HepG2 (cell line): Measurements from ENCODE around the gene TMUB1. TPM values are rescaled to one million over a fixed set of nuclear protein-coding genes. Genes with fewer than 3 reads are reported as not detected.

Experiments used
- ATAC-seq: fragments of 200-7000 bp; cut with Tn5 transposase; 3 replicates; pipeline ENCODE4 v1.9.1; 2020; ENCODE audit warnings: mild to moderate bottlenecking, moderate library complexity
- BruUV-seq: library from RNA; stranded (reverse); fragments of 400-500 nt; replicated peaks from 2 replicates; lab custom pipeline; 2021; lab: Mats Ljungman, UMichigan
- CTCF ChIA-PET: fragments of 300-600 bp; formaldehyde crosslinking; extraction: SDS; loops from one replicate; lab custom pipeline; 2021; ENCODE audit warnings: low total read pairs, inconsistent platforms, low intra/inter-chr PET ratio; lab: Yijun Ruan, JAX
- POLR2A ChIA-PET: fragments of 350-600 bp; sonication (Branson Sonifier 250); formaldehyde crosslinking; loops from one replicate; lab custom pipeline; 2020; ENCODE audit warnings: antibody characterized with exemption, inconsistent platforms; lab: Yijun Ruan, JAX
- DNase-seq: peaks from one replicate; pipeline ENCODE4 v3.0.0-alpha.2; 2015; ENCODE audit warnings: low spot score
- FAIRE-seq: peaks from 3 replicates; lab custom pipeline; 2011; peaks lifted over from hg19 to GRCh38; lab: Jason Lieb, UNC
- H2AFZ ChIP-seq: one replicate; pipeline ENCODE4 v1.6.1; 2011; ENCODE audit warnings: low read length, inconsistent platforms
- H3K27ac ChIP-seq: fragments of 300-600 bp; 3 replicates; pipeline ENCODE4 v1.8.0; 2011; ENCODE audit warnings: mixed run types, mild to moderate bottlenecking, mixed read lengths, low read length, inconsistent platforms; ENCODE audit not compliant: insufficient read depth; ENCODE audit errors: extremely low read length
- H3K27me3 ChIP-seq, 2 experiments: fragments of 200-600 bp in 1 of 2; 2 replicates in 1 of 2; 3 replicates in 1 of 2; pipeline versions ENCODE4 v1.6.0 to v1.8.0; 2011; ENCODE audit warnings: low read length in 2 of 2, mild to moderate bottlenecking in 2 of 2, moderate library complexity in 2 of 2, inconsistent platforms in 1 of 2; ENCODE audit not compliant: insufficient read depth in 2 of 2, control insufficient read depth in 1 of 2
- H3K36me3 ChIP-seq, 2 experiments: fragments of 200-600 bp in 1 of 2; replicated peaks in 1 of 2; 2 replicates in 1 of 2; 3 replicates in 1 of 2; pipeline versions ENCODE4 v1.5.1 to v1.8.0; 2011; ENCODE audit warnings: low read length in 2 of 2, inconsistent platforms in 1 of 2; ENCODE audit not compliant: insufficient read depth in 2 of 2, control insufficient read depth in 1 of 2
- H3K4me1 ChIP-seq: 2 replicates; pipeline ENCODE4 v1.5.1; 2012; ENCODE audit warnings: low read length, inconsistent platforms; ENCODE audit not compliant: insufficient read depth
- H3K4me2 ChIP-seq: 2 replicates; pipeline ENCODE4 v1.6.0; 2011; ENCODE audit warnings: low read depth, low read length, inconsistent platforms
- H3K4me3 ChIP-seq, 3 experiments: fragments of 200-600 bp in 1 of 3; sonication (generic), shearing (Covaris generic) in 1 of 3; replicated peaks in 1 of 3; 2 replicates each; pipeline ENCODE4 v1.5.1; 2011 to 2016; ENCODE audit warnings: low read length in 3 of 3, inconsistent platforms in 2 of 3, low read depth in 2 of 3, mild to moderate bottlenecking in 2 of 3, control low read depth in 1 of 3, mixed read lengths in 1 of 3; ENCODE audit not compliant: insufficient read depth in 1 of 3
- H3K79me2 ChIP-seq: one replicate; pipeline ENCODE4 v1.6.1; 2011; ENCODE audit warnings: low read length, inconsistent platforms; ENCODE audit not compliant: insufficient read depth
- H3K9ac ChIP-seq: 2 replicates; pipeline ENCODE4 v1.6.0; 2011; ENCODE audit warnings: mild to moderate bottlenecking, low read depth, low read length, inconsistent platforms; ENCODE audit not compliant: insufficient read depth
- H3K9me3 ChIP-seq: 2 replicates; pipeline ENCODE4 v1.5.1; 2012; ENCODE audit warnings: mild to moderate bottlenecking, low read length
- H4K20me1 ChIP-seq: 2 replicates; pipeline ENCODE4 v1.6.0; 2011; ENCODE audit warnings: inconsistent platforms, mild to moderate bottlenecking, low read length, moderate library complexity; ENCODE audit not compliant: insufficient read depth
- AGO2 ChIP-seq: fragments of 200-400 bp; formaldehyde crosslinking; optimal IDR thresholded peaks from 2 replicates; pipeline ENCODE3; 2017; ENCODE audit warnings: mild to moderate bottlenecking, low read depth, low read length, moderate library complexity
- ASH2L ChIP-seq: fragments of 300-600, 200-600 bp; sonication (generic); IDR thresholded peaks from 2 replicates; pipeline ENCODE4 v1.7.0; 2017; ENCODE audit warnings: low read depth, mild to moderate bottlenecking, moderate library complexity, mixed read lengths, low read length; ENCODE audit not compliant: insufficient read length
- CHD4 ChIP-seq: fragments of 200-600 bp; sonication (generic); IDR thresholded peaks from 2 replicates; pipeline ENCODE4 v1.7.0; 2017; ENCODE audit warnings: mild to moderate bottlenecking, low read length, borderline replicate concordance
- EEA1 ChIP-seq: sonication (generic); formaldehyde crosslinking; IDR thresholded peaks from 2 replicates; pipeline ENCODE4 v1.5.1; 2020; ENCODE audit warnings: mild to moderate bottlenecking, missing genetic modification reagents, borderline replicate concordance
- ETV5 ChIP-seq: IDR thresholded peaks from 2 replicates; pipeline ENCODE4 v1.6.1; 2018; ENCODE audit warnings: missing biosample characterization, missing genetic modification reagents, inconsistent platforms, borderline replicate concordance
- GFI1 ChIP-seq: sonication (generic); formaldehyde crosslinking; IDR thresholded peaks from 2 replicates; pipeline ENCODE4 v1.5.0; 2020; ENCODE audit warnings: missing genetic modification reagents, mild to moderate bottlenecking, borderline replicate concordance
- HIVEP1 ChIP-seq: sonication (generic); formaldehyde crosslinking; IDR thresholded peaks from 2 replicates; pipeline ENCODE4 v1.4.0; 2020; ENCODE audit warnings: mild to moderate bottlenecking, missing genetic modification reagents
- NFKBIZ ChIP-seq: IDR thresholded peaks from 2 replicates; pipeline ENCODE4 v1.6.1; 2018; ENCODE audit warnings: missing genetic modification reagents, missing compliant biosample characterization
- NR2F6 ChIP-seq, 2 experiments: IDR thresholded peaks; 2 replicates each; pipeline ENCODE4 v1.6.1; 2016; ENCODE audit warnings: antibody characterized with exemption in 1 of 2, mild to moderate bottlenecking in 1 of 2
- POLR2AphosphoS2 ChIP-seq: IDR thresholded peaks from 2 replicates; pipeline ENCODE4 v1.6.1; 2011; ENCODE audit warnings: low read depth, low read length, improper control_type of control experiment
- SP5 ChIP-seq: IDR thresholded peaks from 2 replicates; pipeline ENCODE4 v1.6.1; 2016; ENCODE audit warnings: low read depth, borderline replicate concordance
- XRCC5 ChIP-seq: fragments of 200-400 bp; formaldehyde crosslinking; optimal IDR thresholded peaks from 2 replicates; pipeline ENCODE3; 2017; ENCODE audit warnings: mild to moderate bottlenecking, low read length
- ZC3H13 ChIP-seq: sonication (generic); formaldehyde crosslinking; IDR thresholded peaks from 2 replicates; pipeline ENCODE4 v1.8.1; 2023; ENCODE audit warnings: mild to moderate bottlenecking, missing genetic modification reagents, moderate library complexity
- ZNF879 ChIP-seq: sonication (generic); formaldehyde crosslinking; IDR thresholded peaks from 2 replicates; pipeline ENCODE4 v1.8.1; 2023; ENCODE audit warnings: missing genetic modification reagents
- WGBS: methylation state at CpG from one replicate; pipeline ENCODE4 v1.1.6; 2017; ENCODE audit warnings: low lambda C conversion rate; 5-methylcytosine and 5-hydroxymethylcytosine counted together
- in situ Hi-C: cut with HindIII; loops from 2 replicates; pipeline ENCODE4 v1.10.0; 2017; ENCODE audit warnings: low pct_unique_long_range_greater_than_20kb; ENCODE audit not compliant: extremely low pct_ligation_motif_present
- intact Hi-C: fragments of 100-400 bp; cut with micrococcal nuclease; formaldehyde crosslinking; loops from one replicate; pipeline ENCODE4 v1.10.0; 2022; ENCODE audit not compliant: unreplicated experiment
- polyA plus RNA-seq, 8 experiments: library from polyadenylated mRNA; depleted of rRNA in 3 of 8; stranded (reverse) in 7 of 8; unstranded in 1 of 8; fragments of >200 nt; fragmentation: Illumina TruSeq in 4 of 8; extraction: Trizol in 4 of 8; gene quantifications; 2 replicates each; pipeline versions ENCODE4 v1.2.1 to v1.2.3, GENCODE V29; 2011 to 2016; ENCODE audit warnings: low read depth in 4 of 8, missing spikeins in 1 of 8, mixed read lengths in 1 of 8; ENCODE audit not compliant: insufficient read depth in 1 of 8
- total RNA-seq, 5 experiments: library from RNA; depleted of rRNA; stranded (reverse); fragments of >200 nt; fragmentation: Illumina TruSeq; extraction: Trizol; gene quantifications; 2 replicates each; pipeline ENCODE4 v1.2.3, GENCODE V29; 2016; ENCODE audit warnings: low read depth in 1 of 5
- TF ChIP-seq, protein P1 (sequence below): sonication (generic); formaldehyde crosslinking; IDR thresholded peaks from 2 replicates; pipeline ENCODE4 v1.5.0; 2020; ENCODE audit warnings: mild to moderate bottlenecking, missing genetic modification reagents
- TF ChIP-seq, protein P2 (sequence below): sonication (generic); formaldehyde crosslinking; IDR thresholded peaks from 2 replicates; pipeline ENCODE4 v1.4.0; 2020; ENCODE audit warnings: missing genetic modification reagents
- TF ChIP-seq, protein P3 (sequence below): sonication (generic); formaldehyde crosslinking; IDR thresholded peaks from 2 replicates; pipeline ENCODE4 v1.4.0; 2020; ENCODE audit warnings: mild to moderate bottlenecking, missing genetic modification reagents

Gene TMUB1
- total and polyA plus RNA-seq, 2 of the 13 experiments (the other 11 are each of a cell fraction or from before 2014, with no cell fraction given), result 44.8 to 51.6 TPM

DNA sequence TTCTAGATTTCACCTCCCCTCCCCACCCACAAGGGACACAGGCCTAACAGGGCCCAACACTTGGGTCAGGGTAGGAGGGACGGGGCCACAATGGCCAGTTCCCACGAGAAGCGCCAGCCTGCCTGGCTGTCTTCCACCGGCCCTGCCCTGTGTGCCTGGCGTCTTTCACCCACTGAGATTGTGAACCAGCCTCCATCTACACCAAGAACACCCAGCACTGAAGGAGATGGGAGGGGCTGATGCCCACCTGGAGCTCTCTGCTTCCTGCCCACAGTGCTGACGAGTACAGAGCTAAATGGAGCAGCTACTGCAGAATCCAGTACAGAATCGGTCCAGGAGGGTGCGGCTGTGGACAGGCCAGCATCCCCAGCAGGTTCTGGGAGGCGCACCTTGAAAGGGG is 37.3 kb downstream of the TMUB1 start:
- no TSS peak for BruUV-seq
- no peak overlapping the region for H3K4me3 ChIP-seq
- H3K36me3 ChIP-seq, result no peaks in the 10 kb centered on the region
- H3K4me1 ChIP-seq, result no peaks in the 10 kb centered on the region
- TF ChIP-seq SP5 (CRISPR knock-in tag), result no peak
- no peak for TF ChIP-seq ZNF879
- no peak for TF ChIP-seq POLR2AphosphoS2
- TF ChIP-seq AGO2, result no peak
- TF ChIP-seq NR2F6 (IDR thresholded peaks at IDR 0.05), result no peak
- TF ChIP-seq NR2F6 (CRISPR knock-in tag; IDR thresholded peaks at IDR 0.05), result no peak
- TF ChIP-seq ZC3H13 (CRISPR knock-in tag), result no peak
- no peak for TF ChIP-seq XRCC5
- TF ChIP-seq HIVEP1, result no peak
- no peak for TF ChIP-seq CHD4
- TF ChIP-seq, all 625 proteins: peak for 0
- no peaks in the 10 kb centered on the region for H4K20me1 ChIP-seq
- intact Hi-C loops, result no loop called here
- H3K9ac ChIP-seq, result no peak overlapping the region
- H3K9me3 ChIP-seq, result no peaks in the 10 kb centered on the region
- POLR2A ChIA-PET, result no interaction called here
- CTCF ChIA-PET, result no interaction called here
- in situ Hi-C loops, result no loop called here
- H3K27me3 ChIP-seq, result peaks cover 1 to 12% of the 10 kb centered on the region in 2 experiments; a peak in 3 of 5 replicates
- no peak for DNase-seq
- no peak overlapping the region for H3K4me2 ChIP-seq
- ATAC-seq, result no peak
- FAIRE-seq, result no peak
- no peak overlapping the region for H3K27ac ChIP-seq
- no peak overlapping the region for H2AFZ ChIP-seq
- H3K79me2 ChIP-seq, result no peaks in the 10 kb centered on the region
- WGBS, result 83% methylated on average over 6 of the region's 9 CpGs

DNA sequence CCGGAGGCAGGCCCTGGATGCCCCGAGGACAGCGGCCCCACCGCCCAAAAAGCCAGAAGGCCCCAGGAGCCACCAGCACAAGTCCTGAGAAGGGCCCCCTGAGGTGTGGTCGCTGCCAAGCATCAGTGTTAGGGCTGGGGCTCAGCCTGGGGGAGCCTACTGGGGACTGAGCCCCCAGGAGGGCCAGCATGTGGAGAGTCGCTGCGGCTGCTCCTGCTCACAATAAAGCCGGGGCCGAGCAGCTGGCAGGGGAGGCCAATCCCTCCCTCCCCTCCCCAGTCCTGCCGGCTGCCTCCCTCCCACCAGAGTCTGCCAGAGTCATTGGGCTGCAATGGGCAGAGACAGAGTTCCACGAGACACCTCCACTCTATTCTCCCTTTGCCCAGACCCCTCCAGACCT is 38.0 kb downstream of the TMUB1 start:
- Histone ChIP-seq H3K36me3 (no peaks in the 10 kb centered on the region), H3K4me3 (no peak overlapping the region), H3K4me1 (no peaks in the 10 kb centered on the region), H3K4me2 (no peak overlapping the region), H3K9ac (no peak overlapping the region), H3K9me3 (no peaks in the 10 kb centered on the region), H3K79me2 (no peaks in the 10 kb centered on the region), H3K27ac (no peak overlapping the region), H4K20me1 (no peaks in the 10 kb centered on the region), H2AFZ (no peak overlapping the region), H3K27me3 (peaks cover 1 to 8% of the 10 kb centered on the region in 2 experiments; a peak in 3 of 5 replicates)
- ATAC-seq (no peak), FAIRE-seq (no peak), DNase-seq (no peak)
- in situ Hi-C loops (no loop called here), intact Hi-C loops (no loop called here)
- ChIA-PET POLR2A (no interaction called here), CTCF (no interaction called here)
- WGBS, result 100% methylated on average over 1 of the region's 11 CpGs
- no TSS peak for BruUV-seq
- TF ChIP-seq, protein P1, sequence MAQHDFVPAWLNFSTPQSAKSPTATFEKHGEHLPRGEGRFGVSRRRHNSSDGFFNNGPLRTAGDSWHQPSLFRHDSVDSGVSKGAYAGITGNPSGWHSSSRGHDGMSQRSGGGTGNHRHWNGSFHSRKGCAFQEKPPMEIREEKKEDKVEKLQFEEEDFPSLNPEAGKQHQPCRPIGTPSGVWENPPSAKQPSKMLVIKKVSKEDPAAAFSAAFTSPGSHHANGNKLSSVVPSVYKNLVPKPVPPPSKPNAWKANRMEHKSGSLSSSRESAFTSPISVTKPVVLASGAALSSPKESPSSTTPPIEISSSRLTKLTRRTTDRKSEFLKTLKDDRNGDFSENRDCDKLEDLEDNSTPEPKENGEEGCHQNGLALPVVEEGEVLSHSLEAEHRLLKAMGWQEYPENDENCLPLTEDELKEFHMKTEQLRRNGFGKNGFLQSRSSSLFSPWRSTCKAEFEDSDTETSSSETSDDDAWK (CRISPR knock-in tag), result no peak
- TF ChIP-seq ETV5 (CRISPR knock-in tag) (no peak), ASH2L (no peak), NFKBIZ (no peak), GFI1 (CRISPR knock-in tag) (no peak), EEA1 (CRISPR knock-in tag) (no peak)
- TF ChIP-seq, protein P2, sequence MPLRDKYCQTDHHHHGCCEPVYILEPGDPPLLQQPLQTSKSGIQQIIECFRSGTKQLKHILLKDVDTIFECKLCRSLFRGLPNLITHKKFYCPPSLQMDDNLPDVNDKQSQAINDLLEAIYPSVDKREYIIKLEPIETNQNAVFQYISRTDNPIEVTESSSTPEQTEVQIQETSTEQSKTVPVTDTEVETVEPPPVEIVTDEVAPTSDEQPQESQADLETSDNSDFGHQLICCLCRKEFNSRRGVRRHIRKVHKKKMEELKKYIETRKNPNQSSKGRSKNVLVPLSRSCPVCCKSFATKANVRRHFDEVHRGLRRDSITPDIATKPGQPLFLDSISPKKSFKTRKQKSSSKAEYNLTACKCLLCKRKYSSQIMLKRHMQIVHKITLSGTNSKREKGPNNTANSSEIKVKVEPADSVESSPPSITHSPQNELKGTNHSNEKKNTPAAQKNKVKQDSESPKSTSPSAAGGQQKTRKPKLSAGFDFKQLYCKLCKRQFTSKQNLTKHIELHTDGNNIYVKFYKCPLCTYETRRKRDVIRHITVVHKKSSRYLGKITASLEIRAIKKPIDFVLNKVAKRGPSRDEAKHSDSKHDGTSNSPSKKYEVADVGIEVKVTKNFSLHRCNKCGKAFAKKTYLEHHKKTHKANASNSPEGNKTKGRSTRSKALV, result no peak
- TF ChIP-seq, protein P3, sequence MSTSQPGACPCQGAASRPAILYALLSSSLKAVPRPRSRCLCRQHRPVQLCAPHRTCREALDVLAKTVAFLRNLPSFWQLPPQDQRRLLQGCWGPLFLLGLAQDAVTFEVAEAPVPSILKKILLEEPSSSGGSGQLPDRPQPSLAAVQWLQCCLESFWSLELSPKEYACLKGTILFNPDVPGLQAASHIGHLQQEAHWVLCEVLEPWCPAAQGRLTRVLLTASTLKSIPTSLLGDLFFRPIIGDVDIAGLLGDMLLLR (CRISPR knock-in tag), result no peak
